ENCODE measurements around the gene CYP1A2.

GRCh38 chr15:74723187-74723586 lies 25.5 kb upstream of the CYP1A2 start:
- TF ChIP-seq CTCF (conservative IDR thresholded peaks at IDR 0.05; ENCODE audit: low read length): no peak
- no peak for TF ChIP-seq EZH2phosphoT487 (IDR thresholded peaks at IDR 0.05; ENCODE audit: borderline replicate concordance, low read depth, low read length)

Data from OCI-LY7 (cell line).